Fibroblast of skin of abdomen (primary cell): ENCODE results near the gene CRMP1.

Source experiments
- DNase-seq: peaks from one replicate; pipeline ENCODE4 v3.0.0-alpha.2; 2013

CRMP1 gene

GRCh38 chr4:5791654-5792053 lies 101.2 kb downstream of the CRMP1 start:
- no peak for DNase-seq

GRCh38 chr4:5790546-5790857 lies 102.4 kb downstream of the CRMP1 start:
- DNase-seq = no peak

- DNase-seq = no peak
Measured at GRCh38 chr4:5789141-5789540, 103.7 kb downstream of the CRMP1 start.

GRCh38 chr4:5788144-5788543 lies 104.7 kb downstream of the CRMP1 start:
- no peak for DNase-seq

- no peak for DNase-seq
Measured at GRCh38 chr4:5787311-5787710, 105.6 kb downstream of the CRMP1 start.

- DNase-seq = no peak
Measured at GRCh38 chr4:5785806-5786680, 106.8 kb downstream of the CRMP1 start.

GRCh38 chr4:5784960-5785611 lies 107.8 kb downstream of the CRMP1 start:
- no peak for DNase-seq

GRCh38 chr4:5784021-5784420 lies 108.9 kb downstream of the CRMP1 start:
- no peak for DNase-seq

GRCh38 chr4:5783486-5783885 lies 109.4 kb downstream of the CRMP1 start:
- DNase-seq = no peak

- no peak for DNase-seq
Measured at GRCh38 chr4:5782829-5783476, 109.9 kb downstream of the CRMP1 start.

GRCh38 chr4:5781691-5782090 lies 111.2 kb downstream of the CRMP1 start:
- no peak for DNase-seq

- peak; percentile 75 for DNase-seq
Measured at GRCh38 chr4:5780831-5781480, 111.9 kb downstream of the CRMP1 start.

- no peak for DNase-seq
Measured at GRCh38 chr4:5776510-5776909, 116.4 kb downstream of the CRMP1 start.

GRCh38 chr4:5774416-5775036 lies 118.4 kb downstream of the CRMP1 start:
- no peak for DNase-seq

GRCh38 chr4:5773271-5773555 lies 119.7 kb downstream of the CRMP1 start:
- DNase-seq = peak; percentile 69

- no peak for DNase-seq
Measured at GRCh38 chr4:5772528-5773270, 120.2 kb downstream of the CRMP1 start.
